OCI-LY1 (cell line): ENCODE data around the gene STK32C.

Experiments used
- H2AFZ ChIP-seq: fragments of 200-600 bp; sonication (generic), shearing (Covaris generic); 2 replicates; pipeline ENCODE4 v1.6.0; 2014; ENCODE audit warnings: antibody characterized with exemption, mild to moderate bottlenecking, low read length
- H3F3A ChIP-seq: fragments of 200-600 bp; sonication (generic), shearing (Covaris generic); 2 replicates; pipeline ENCODE4 v1.6.0; 2014; ENCODE audit warnings: mild to moderate bottlenecking, antibody characterized with exemption, low read length, moderate library complexity; ENCODE audit not compliant: insufficient read depth
- H3K27ac ChIP-seq: fragments of 200-600 bp; sonication (generic); 2 replicates; pipeline ENCODE4 v1.5.1; 2014; ENCODE audit warnings: low read length, mixed run types, mild to moderate bottlenecking, low read depth; ENCODE audit not compliant: poor library complexity, severe bottlenecking
- H3K27me3 ChIP-seq: fragments of 200-600 bp; sonication (generic); 2 replicates; pipeline ENCODE4 v1.6.0; 2014; ENCODE audit warnings: antibody characterized with exemption, mild to moderate bottlenecking, low read length, moderate library complexity; ENCODE audit not compliant: insufficient read depth
- H3K36me3 ChIP-seq: fragments of 200-600 bp; sonication (generic); 2 replicates; pipeline ENCODE4 v1.6.1; 2014; ENCODE audit warnings: mild to moderate bottlenecking, antibody characterized with exemption, low read length, moderate library complexity, mixed read lengths; ENCODE audit not compliant: insufficient read depth
- H3K4me1 ChIP-seq: fragments of 200-600 bp; sonication (generic); 2 replicates; pipeline ENCODE4 v1.5.1; 2014; ENCODE audit warnings: mild to moderate bottlenecking, low read length, moderate library complexity; ENCODE audit not compliant: insufficient read depth, severe bottlenecking
- H3K4me2 ChIP-seq: fragments of 200-600 bp; sonication (generic), shearing (Covaris generic); 2 replicates; pipeline ENCODE4 v1.6.1; 2014; ENCODE audit warnings: low read length
- H3K4me3 ChIP-seq: fragments of 200-600 bp; sonication (generic); 2 replicates; pipeline ENCODE4 v1.5.1; 2014; ENCODE audit warnings: low read length, low read depth, mild to moderate bottlenecking, mixed read lengths; ENCODE audit not compliant: poor library complexity, severe bottlenecking
- H3K79me2 ChIP-seq: fragments of 200-600 bp; shearing (Covaris generic); 2 replicates; pipeline ENCODE4 v1.6.1; 2016; ENCODE audit warnings: mixed run types, low read length, mixed read lengths; ENCODE audit not compliant: insufficient read depth
- H3K9ac ChIP-seq: fragments of 200-600 bp; sonication (generic), shearing (Covaris generic); 2 replicates; pipeline ENCODE4 v1.6.1; 2014; ENCODE audit warnings: mild to moderate bottlenecking, low read length, mixed read lengths
- H3K9me2 ChIP-seq: fragments of 200-600 bp; sonication (generic), shearing (Covaris generic); 2 replicates; pipeline ENCODE4 v1.6.1; 2014; ENCODE audit warnings: low read depth, mild to moderate bottlenecking, low read length, mixed read lengths
- H3K9me3 ChIP-seq: fragments of 200-600 bp; shearing (Covaris generic); 2 replicates; pipeline ENCODE4 v1.6.1; 2014; ENCODE audit warnings: low read length, mixed read lengths
- H4K20me1 ChIP-seq: fragments of 200-600 bp; sonication (generic), shearing (Covaris generic); 2 replicates; pipeline ENCODE4 v1.6.0; 2016; ENCODE audit warnings: mild to moderate bottlenecking, low read length; ENCODE audit not compliant: insufficient read depth
- EZH2 ChIP-seq: fragments of 200-600 bp; sonication (generic), shearing (Covaris generic); IDR thresholded peaks from 2 replicates; pipeline ENCODE4 v1.8.0; 2017; ENCODE audit warnings: borderline replicate concordance, mixed run types, mild to moderate bottlenecking, antibody characterized with exemption, low read length, moderate library complexity, mixed read lengths
- TF ChIP-seq, protein P1 (sequence below): fragments of 200-600 bp; sonication (generic), shearing (Covaris generic); IDR thresholded peaks from 2 replicates; pipeline ENCODE4 v1.5.1; 2017; ENCODE audit warnings: mild to moderate bottlenecking, antibody characterized with exemption, low read length, moderate library complexity, mixed read lengths

Gene STK32C

DNA sequence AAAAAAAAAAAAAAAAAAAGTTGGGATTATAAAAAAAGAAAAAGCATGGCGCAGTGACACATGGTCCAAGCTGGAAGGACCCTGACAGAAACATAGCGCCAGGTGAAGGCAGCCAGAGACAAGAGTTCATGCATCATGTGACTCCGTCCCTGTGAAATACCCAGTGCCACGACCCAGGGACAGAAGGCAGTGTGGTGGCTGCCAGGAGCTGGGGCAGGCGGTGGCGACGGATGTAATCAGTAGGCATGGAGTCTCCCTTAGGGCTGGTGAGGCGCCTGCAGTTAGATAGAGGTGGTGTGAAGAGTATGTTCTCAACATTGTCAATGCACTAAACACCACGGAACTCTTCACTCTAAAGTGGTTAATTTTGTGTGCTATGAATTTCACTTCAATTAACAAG lies 43.9 kb downstream of the STK32C start:
- H3K79me2 ChIP-seq: no peaks in the 10 kb centered on the region
- H3K9ac ChIP-seq: no peak overlapping the region
- H2AFZ ChIP-seq: no peak overlapping the region
- H3K4me2 ChIP-seq: no peak overlapping the region
- H3K27ac ChIP-seq: no peak overlapping the region
- H3K9me3 ChIP-seq: no peaks in the 10 kb centered on the region
- no peaks in the 10 kb centered on the region for H4K20me1 ChIP-seq
- H3K27me3 ChIP-seq: no peaks in the 10 kb centered on the region
- no peaks in the 10 kb centered on the region for H3K36me3 ChIP-seq
- no peak overlapping the region for H3K4me3 ChIP-seq
- no peaks in the 10 kb centered on the region for H3K9me2 ChIP-seq
- no peaks in the 10 kb centered on the region for H3K4me1 ChIP-seq
- TF ChIP-seq, protein P1, sequence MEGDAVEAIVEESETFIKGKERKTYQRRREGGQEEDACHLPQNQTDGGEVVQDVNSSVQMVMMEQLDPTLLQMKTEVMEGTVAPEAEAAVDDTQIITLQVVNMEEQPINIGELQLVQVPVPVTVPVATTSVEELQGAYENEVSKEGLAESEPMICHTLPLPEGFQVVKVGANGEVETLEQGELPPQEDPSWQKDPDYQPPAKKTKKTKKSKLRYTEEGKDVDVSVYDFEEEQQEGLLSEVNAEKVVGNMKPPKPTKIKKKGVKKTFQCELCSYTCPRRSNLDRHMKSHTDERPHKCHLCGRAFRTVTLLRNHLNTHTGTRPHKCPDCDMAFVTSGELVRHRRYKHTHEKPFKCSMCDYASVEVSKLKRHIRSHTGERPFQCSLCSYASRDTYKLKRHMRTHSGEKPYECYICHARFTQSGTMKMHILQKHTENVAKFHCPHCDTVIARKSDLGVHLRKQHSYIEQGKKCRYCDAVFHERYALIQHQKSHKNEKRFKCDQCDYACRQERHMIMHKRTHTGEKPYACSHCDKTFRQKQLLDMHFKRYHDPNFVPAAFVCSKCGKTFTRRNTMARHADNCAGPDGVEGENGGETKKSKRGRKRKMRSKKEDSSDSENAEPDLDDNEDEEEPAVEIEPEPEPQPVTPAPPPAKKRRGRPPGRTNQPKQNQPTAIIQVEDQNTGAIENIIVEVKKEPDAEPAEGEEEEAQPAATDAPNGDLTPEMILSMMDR: no peak
- no peak for TF ChIP-seq EZH2
- no peaks in the 10 kb centered on the region for H3F3A ChIP-seq

GRCh38 chr10:132259702-132260482 lies 47.9 kb downstream of the STK32C start:
- Histone ChIP-seq H3F3A (no peaks in the 10 kb centered on the region), H3K4me2 (no peak overlapping the region), H4K20me1 (no peaks in the 10 kb centered on the region), H2AFZ (no peak overlapping the region), H3K4me1 (no peaks in the 10 kb centered on the region), H3K79me2 (no peaks in the 10 kb centered on the region), H3K9me2 (no peaks in the 10 kb centered on the region), H3K4me3 (no peak overlapping the region), H3K9ac (no peak overlapping the region), H3K36me3 (no peaks in the 10 kb centered on the region), H3K27ac (no peak overlapping the region), H3K9me3 (no peaks in the 10 kb centered on the region), H3K27me3 (no peaks in the 10 kb centered on the region; the same call in 1 of the 2 replicates)
- TF ChIP-seq EZH2: no peak
- TF ChIP-seq, protein P1: no peak

DNA sequence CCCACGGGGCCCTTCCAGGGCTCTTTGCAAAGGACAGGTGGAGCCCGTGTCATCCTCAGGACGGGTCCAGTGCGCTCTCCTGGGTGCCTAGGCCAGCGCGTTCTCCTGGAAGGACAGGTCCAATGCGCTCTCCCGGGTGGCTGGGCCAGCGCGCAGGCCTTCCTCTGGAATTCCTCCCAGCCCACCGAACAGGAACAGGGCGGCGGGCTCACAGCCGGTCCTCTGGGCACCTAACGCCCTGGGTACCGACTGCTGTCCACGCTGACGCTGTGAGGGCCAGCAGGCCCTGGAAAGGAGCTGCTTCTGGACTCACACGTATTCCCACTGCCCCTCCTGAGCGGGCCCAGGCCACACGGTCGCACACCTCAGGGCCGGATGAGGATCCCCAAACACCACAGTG lies 49.3 kb downstream of the STK32C start:
- no peak for TF ChIP-seq EZH2
- TF ChIP-seq, protein P1: no peak
- Histone ChIP-seq H3K4me3 (no peak overlapping the region), H3K4me2 (no peak overlapping the region)

More for the DNA sequence above, 49.3 kb downstream of the STK32C start:
- no peaks in the 10 kb centered on the region for H3K36me3 ChIP-seq
- no peaks in the 10 kb centered on the region; the same call in 1 of the 2 replicates for H3K27me3 ChIP-seq
- H4K20me1 ChIP-seq: no peaks in the 10 kb centered on the region
- H3K9me3 ChIP-seq: no peaks in the 10 kb centered on the region
- no peaks in the 10 kb centered on the region for H3K9me2 ChIP-seq
- H3K4me1 ChIP-seq: no peaks in the 10 kb centered on the region
- H3F3A ChIP-seq: no peaks in the 10 kb centered on the region
- no peak overlapping the region for H2AFZ ChIP-seq
- no peak overlapping the region for H3K27ac ChIP-seq
- H3K79me2 ChIP-seq: no peaks in the 10 kb centered on the region
- no peak overlapping the region for H3K9ac ChIP-seq
